Peyer's patch (tissue), 4 donors: Measurements from ENCODE around the gene RMRP.

Source experiments
- POLR2A ChIP-seq, 2 donors: fragments of 450-650 bp; IDR thresholded peaks; one replicate each; pipeline ENCODE4 v1.5.1; 2017; ENCODE audit warnings: antibody characterized with exemption in 2 of 2, mild to moderate bottlenecking in 2 of 2, moderate library complexity in 2 of 2
- TF ChIP-seq, protein P1 (sequence below), 6 experiments: fragments of 450-650 bp in 4 of 6; fragments of 200-600 bp in 2 of 6; sonication (generic) in 1 of 6; IDR thresholded peaks; one replicate each; pipeline ENCODE4 v1.5.1; 2017 to 2019; ENCODE audit warnings: antibody characterized with exemption in 6 of 6, mild to moderate bottlenecking in 3 of 6, moderate library complexity in 1 of 6

DNA sequence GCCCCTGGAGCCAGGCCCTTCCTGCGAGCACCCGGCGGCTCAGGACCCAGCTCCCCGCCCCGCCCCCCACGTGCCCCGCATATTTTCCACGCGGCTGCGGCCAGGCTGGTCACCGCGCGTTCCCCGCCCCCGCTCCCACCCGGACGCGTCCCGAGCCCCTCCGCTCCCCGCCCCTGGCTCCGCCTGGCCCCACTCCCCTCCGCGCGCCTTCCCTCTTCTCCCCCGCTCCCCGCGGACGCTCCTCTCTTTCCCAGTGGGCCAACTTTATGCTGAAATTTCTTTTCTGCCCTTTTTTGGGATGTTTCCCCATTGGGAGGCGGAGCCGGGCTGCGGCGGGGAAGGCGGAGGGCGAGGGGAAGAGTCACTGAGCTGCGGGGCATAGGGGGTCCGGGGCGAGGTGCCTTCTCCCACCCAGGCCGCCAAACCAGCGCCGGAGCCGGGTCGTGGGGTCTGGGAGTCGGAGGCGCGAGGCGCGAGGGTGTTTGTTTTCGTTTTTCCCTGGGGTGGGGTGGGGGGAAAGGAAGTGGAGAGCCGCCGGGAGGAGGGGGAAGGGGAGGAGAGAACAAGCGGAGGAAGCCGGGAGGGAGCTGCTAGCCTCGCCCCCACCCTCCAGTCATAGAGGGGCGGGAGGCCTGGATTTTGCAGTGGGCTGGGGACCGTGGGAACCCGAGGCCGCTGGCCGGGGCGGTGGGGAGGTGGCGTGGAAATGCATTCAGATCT is 33.0 kb upstream of the RMRP start:
- TF ChIP-seq, protein P1, sequence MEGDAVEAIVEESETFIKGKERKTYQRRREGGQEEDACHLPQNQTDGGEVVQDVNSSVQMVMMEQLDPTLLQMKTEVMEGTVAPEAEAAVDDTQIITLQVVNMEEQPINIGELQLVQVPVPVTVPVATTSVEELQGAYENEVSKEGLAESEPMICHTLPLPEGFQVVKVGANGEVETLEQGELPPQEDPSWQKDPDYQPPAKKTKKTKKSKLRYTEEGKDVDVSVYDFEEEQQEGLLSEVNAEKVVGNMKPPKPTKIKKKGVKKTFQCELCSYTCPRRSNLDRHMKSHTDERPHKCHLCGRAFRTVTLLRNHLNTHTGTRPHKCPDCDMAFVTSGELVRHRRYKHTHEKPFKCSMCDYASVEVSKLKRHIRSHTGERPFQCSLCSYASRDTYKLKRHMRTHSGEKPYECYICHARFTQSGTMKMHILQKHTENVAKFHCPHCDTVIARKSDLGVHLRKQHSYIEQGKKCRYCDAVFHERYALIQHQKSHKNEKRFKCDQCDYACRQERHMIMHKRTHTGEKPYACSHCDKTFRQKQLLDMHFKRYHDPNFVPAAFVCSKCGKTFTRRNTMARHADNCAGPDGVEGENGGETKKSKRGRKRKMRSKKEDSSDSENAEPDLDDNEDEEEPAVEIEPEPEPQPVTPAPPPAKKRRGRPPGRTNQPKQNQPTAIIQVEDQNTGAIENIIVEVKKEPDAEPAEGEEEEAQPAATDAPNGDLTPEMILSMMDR (IDR thresholded peaks at IDR 0.05), result no peak
- TF ChIP-seq POLR2A (IDR thresholded peaks at IDR 0.05), result no peak
